Endometrial microvascular endothelial cells (primary cell): Measurements from ENCODE around the gene C10orf67. TPM values are rescaled to one million over a fixed set of nuclear protein-coding genes. Genes with fewer than 3 reads are reported as not detected.
"Not testable (repeated sequence)": the region's sequence is repeated elsewhere in the genome, so short reads cannot be mapped to it uniquely, and the experiment has no call there.

Experiments
- in situ Hi-C: cut with HindIII; loops from 2 replicates; pipeline ENCODE4 v1.10.0; 2017; ENCODE audit warnings: low sequenced_read_pairs, low pct_unique_long_range_greater_than_20kb; ENCODE audit errors: inconsistent ontology term
- total RNA-seq: library from RNA; depleted of rRNA; stranded (reverse); fragments of >200 nt; gene quantifications from one replicate; pipeline ENCODE4 v1.2.3, GENCODE V29; 2015; ENCODE audit errors: inconsistent ontology term

Gene C10orf67
- total RNA-seq, 1 donor from 2014 or later, result not detected

GRCh38 chr10:23331567-23332301 is 12.9 kb downstream of the C10orf67 start:
- in situ Hi-C loops, result no loop called here

- in situ Hi-C loops, result no loop called here
These were observed 13.6 kb downstream of the C10orf67 start for GRCh38 chr10:23330948-23331347.

- in situ Hi-C loops, result no loop called here
These were observed 17.9 kb downstream of the C10orf67 start for GRCh38 chr10:23326544-23327307.

DNA sequence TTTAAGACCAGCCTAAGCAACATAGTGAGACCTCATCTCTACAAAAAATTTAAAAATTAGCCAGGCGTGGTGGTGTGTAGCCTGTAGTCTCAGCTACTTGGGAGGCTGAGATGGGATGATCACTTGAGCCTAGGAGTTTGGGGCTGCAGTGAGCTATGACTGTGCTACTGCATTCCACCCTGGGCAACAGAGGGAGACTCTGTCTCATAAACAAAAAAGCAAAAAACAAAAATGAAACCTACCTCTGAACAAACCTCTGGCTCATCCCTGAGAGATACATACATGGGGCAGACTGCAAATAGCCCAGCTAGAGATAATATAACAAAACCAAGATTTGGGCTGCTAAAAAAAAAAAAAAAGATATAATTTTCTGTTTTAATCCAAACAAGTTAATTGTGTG is 19.5 kb downstream of the C10orf67 start:
- in situ Hi-C loops, result no loop called here

- in situ Hi-C loops, result no loop called here
These were observed 20.2 kb downstream of the C10orf67 start for GRCh38 chr10:23324351-23324750.

DNA sequence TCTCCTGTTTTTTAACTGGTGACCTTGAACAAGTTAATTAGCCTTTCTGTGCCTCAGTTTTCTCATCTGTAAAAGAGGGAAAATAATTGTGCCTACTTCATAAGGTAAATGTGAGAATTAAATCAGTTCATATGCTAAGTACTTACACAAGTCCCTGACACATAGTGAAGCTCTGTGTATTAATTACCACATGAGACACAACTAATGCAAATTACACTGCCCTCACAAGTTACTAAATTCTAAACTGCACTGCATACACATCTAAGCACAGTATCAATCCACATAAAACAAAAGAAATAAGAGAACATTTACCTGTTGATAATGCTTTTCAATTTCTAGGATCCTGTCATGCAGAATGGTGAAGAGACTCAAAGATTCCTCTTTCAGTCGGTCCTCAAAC is 22.5 kb downstream of the C10orf67 start:
- in situ Hi-C loops, result no loop called here

- in situ Hi-C loops, result no loop called here
These were observed 24.8 kb downstream of the C10orf67 start for GRCh38 chr10:23319835-23320234.

- in situ Hi-C loops, result no loop called here
These were observed 26.2 kb downstream of the C10orf67 start for GRCh38 chr10:23318359-23318758.

DNA sequence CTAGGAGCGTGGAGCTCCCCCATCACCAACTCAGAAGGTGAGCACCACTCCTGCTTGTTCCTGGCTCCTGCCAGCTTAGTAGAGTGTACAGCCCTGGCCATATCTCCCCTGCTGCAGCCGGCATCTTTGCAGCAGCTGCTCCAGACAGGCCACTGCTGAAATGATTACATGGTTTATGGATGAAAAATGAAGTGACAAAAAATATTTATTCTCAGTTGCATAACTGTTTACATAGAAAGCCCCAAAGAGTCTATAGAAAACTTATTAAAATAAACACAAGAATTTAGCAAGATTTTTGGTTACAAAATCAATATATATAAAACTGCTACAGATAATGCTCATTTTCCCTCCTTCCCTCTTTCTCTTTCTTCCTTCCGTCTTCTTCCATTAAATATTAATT is 27.2 kb downstream of the C10orf67 start:
- in situ Hi-C loops, result no loop called here

- in situ Hi-C loops, result no loop called here
These were observed 28.2 kb downstream of the C10orf67 start for GRCh38 chr10:23316406-23316805.

DNA sequence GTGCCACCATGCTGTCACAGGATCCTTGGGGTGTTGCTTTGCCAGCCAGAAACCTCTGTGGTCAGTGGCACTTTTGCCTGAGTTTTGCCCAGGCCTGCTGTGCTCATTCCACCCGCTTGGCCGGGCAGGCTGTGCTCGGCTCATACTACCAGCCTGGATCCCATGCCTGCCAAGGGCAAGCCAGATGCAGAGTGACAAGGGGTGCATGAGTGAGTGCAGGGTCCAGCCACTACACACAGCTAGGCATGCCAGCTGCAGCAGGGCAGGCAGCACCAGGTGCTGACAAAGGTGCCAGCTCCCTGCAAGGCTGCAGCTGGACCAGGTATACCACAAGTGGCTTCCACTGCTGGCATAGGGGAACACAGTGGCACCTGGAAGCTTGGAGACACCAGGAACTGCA is 28.6 kb downstream of the C10orf67 start:
- in situ Hi-C loops, result no loop called here

GRCh38 chr10:23314835-23315239 is 29.8 kb downstream of the C10orf67 start:
- in situ Hi-C loops, result no loop called here

DNA sequence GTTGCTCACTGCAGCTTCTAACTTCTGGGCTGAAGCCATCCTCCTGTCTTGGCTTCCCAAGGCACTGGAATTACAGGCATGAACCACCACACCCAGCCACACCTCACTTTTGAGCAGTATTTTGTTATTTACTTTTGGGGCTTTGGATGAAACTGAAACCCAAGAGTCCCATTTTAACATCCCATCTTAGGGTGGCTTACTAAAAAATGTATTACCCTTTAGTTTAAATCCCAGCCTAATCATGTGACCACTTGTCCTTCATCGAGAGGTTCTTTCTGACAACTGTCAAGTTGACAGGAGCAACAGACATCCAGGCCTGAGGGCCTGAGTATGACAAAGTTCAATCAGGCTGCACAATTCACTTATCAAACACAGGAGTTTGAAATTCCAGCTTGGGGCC is 33.6 kb downstream of the C10orf67 start:
- in situ Hi-C loops, result no loop called here

- in situ Hi-C loops, result no loop called here
These were observed 34.2 kb downstream of the C10orf67 start for GRCh38 chr10:23310404-23310803.

DNA sequence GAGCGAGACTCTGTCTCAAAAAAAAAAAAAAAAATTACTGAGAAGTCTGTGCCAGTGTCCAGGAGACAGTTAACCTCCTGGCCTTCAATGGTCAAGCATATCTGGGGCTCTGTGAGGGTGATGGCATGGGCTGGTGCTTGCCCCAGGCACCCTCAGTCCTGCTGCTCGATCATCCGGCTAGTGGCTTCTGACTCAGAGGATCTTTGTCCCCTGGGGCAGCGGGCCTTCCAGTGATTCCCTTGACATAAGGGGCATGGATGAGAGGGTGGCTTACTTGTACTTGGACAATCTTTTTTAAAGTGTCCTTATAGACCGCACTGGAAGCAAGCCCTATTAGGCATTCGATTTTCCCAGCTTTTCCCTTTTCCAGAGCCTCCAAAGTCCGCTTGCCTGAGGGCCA is 44.6 kb downstream of the C10orf67 start:
- in situ Hi-C loops, result not testable (repeated sequence)

- in situ Hi-C loops, result no loop called here
These were observed 49.9 kb downstream of the C10orf67 start for GRCh38 chr10:23294638-23295247.

DNA sequence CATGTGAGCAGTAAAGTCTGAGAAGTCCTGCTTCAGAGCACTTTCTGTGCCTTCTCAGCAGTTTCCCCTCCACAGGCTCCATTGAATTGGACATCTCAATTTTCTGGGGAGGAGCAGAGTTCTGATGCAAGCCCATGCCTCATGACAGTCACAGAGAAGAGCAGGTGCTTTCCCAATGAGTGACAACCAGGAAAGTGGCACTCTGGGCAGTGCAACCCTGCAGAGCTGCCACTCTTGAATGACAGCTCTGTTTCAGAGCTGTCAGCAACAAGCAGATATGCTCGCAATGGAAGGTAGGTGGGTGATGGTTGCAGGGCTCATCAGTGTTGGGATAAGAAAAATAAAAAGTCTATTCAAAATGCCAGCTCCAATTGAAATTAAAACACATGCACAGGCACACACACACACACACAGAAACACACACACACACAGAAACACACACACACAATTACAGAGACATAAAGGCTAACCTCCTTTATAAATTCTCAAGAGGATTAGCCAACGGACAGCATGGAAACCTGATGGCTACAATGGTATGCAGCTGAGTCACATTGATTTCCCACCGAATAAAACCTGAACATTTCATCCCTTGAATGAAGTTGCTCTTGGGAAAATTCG is 50.5 kb downstream of the C10orf67 start:
- in situ Hi-C loops, result no loop called here

GRCh38 chr10:23293145-23293724 is 51.4 kb downstream of the C10orf67 start:
- in situ Hi-C loops, result no loop called here
